Femur (tissue), 1 donor: ENCODE measurements around the gene OPCML.

Experiments
- DNase-seq: peaks from one replicate; pipeline ENCODE4 v3.0.0-alpha.2; 2017

OPCML gene

DNA sequence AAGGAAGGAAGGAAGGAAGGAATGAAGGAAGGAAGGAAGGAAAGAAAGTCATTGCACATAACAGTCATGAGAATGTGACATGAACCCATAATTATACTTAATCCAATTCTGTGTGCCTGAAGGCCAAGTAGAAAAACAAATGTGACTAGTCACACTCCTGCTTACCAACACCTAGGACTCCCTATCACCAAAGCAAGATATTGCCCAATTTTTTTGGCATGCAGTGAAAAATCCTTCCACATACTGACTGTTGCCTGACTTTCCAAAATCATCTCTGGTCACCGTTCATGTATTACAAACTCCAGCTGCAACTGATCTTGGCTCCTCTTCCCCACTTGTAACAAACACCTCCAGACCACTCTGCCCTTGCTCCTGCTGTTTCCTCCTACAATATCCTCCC is 516.8 kb downstream of the OPCML start:
- no peak for DNase-seq

DNA sequence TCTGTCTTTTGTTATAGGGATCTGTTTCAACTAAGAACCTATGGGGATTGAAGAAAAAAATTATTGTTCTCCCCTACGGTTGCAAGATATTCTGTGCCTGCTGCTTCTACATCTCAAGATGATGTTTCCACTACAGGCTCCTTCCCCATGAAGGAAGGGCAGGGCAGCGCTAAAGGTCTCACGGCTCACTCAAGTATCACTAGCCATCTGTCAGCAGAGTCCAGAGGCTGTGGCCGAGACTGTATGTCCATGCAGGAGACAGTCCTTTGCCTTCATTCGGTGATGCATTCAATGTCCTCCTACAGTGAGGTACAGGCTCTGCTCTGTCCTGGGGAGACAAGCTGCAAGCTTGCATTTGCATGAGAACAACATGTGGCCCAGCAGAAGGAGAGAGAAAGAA is 518.0 kb downstream of the OPCML start:
- DNase-seq = no peak

DNA sequence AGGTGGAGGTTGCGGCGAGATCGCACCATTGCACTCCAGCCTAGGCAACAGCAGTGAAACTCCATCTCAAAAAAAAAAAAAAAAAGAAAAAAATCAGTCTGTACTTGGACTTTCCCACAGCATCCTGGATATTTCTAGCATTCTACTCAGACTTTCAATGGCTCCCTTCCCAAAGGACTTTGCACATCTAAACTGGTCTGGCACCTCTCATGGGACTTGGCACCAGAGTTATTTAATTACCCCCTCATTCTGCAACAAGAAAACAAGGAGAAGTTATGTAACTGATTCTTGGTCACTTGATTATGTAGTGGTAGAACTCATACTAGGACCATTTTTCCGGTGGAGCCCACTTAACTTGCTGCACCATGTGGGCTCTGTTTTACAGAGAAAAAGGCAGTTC is 519.5 kb downstream of the OPCML start:
- DNase-seq = no peak

DNA sequence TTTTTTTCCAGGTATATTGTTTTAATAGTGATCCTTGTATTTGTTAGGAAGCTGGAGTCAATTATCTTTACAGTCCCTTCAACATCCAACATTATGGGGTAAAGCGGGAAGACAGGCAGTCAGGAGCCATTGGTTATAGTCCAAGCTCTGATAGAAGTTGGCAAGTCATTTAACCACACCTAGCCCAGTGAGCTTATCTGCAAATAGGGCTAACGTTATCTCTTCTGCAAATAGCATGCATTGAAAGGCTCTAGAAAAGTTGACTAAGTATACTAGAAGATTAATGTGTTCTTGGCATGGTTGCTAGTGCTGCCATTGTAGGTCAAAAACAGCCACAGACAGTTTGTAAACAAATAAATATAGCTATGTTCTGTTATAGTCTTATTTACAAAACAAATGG is 520.7 kb downstream of the OPCML start:
- no peak for DNase-seq

DNA sequence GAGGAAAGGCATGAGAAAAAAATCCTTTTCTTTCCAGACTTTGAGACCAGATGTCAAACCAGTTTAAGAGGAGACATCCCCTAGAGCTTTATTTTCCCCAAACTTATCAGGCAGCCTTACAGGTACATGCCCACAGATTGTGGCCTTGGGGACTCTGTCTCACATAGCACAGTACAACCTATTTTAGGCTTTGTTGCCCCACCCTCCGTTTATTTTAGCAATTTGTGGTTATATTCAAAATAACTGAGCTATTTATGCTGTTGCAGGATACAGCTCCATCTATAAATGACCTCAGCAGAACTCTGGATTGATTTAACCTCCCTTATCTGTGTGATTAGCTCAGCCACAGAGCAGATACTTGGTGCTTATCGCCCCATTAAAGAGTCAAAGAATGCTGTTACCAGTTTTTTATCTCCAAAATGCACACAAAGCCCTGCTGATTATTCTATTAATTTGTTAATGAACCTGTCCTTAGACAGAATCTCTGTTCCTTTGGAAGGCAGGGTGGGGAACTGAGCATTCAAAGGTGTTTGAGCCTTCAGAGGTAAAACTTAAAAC is 525.2 kb downstream of the OPCML start:
- DNase-seq = no peak

DNA sequence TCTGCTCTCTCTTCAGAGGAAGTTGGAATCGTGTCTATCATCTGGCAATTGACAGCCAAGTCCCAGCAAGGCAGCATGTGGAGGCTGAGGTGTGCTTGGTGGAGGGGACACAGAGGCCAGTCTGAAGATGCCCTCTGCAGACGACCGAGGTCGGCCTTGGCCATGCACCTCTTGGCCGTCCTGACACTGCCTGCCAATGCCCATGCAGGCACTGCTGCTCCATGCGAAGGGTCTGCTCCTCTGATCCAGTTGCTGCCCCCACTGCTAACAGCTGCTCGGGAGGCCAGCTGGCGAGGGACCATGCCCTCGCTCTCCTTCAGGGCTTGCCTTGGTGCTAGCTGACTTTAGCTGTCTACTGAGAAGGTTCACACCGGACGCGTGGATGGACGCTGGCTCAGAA is 527.9 kb downstream of the OPCML start:
- no peak for DNase-seq

DNA sequence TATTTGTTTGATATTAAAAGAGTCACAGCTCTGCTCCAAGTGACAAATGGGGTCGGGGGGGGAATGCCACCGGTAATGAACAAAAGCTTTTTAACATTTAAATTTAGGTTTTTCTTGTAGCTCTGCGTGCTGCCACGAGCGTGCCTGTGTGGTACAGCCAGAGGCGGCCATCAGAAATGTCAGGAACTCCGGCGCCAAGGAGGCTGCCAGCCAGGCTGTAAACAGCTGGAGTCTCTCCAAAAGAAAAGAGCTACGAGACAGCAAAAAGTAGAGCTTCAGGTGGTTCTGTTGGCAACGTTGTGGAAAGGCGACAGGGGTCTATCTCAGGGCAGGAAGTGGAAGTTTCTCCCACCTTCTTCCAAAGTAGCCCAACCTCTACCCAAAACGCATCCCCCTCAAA is 532.8 kb downstream of the OPCML start:
- DNase-seq = no peak

DNA sequence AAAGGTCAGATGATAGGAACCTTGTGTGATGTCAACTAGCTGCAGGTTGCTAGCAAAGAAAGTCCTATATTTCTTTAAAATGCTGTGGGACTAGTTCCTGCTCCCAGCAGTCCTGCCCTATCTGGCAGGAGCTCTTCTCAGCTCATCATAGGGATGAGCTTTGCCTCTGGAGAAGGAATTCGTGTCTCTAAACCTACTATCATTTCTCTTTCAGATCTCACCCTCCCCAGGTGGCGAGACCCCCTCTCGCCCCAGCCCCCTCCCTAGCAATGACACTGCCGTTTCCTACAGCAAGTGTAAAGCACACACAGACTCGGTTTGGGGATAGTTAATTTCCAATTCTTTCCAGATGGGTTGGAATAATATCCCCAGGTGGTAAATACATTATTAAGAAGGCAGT is 533.3 kb downstream of the OPCML start:
- DNase-seq = no peak

DNA sequence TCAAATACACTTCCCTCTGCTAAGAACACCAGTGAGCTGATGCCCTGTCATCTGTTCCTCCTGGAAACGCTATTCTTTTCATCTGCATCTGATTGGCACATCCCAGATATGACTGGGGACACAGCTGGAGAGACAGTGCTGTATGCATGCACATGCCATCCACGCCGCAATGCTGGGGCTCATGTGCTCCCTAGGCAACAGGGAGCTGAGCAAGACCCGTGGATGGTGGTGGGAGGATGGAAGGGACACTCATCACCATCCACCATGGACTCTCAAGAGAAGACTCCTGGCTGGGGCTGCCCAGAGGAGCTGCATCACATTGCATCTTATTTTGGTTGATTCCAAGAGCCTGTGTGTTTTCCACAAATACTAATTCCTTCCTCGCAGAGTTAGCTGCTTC is 534.9 kb downstream of the OPCML start:
- DNase-seq = no peak

DNA sequence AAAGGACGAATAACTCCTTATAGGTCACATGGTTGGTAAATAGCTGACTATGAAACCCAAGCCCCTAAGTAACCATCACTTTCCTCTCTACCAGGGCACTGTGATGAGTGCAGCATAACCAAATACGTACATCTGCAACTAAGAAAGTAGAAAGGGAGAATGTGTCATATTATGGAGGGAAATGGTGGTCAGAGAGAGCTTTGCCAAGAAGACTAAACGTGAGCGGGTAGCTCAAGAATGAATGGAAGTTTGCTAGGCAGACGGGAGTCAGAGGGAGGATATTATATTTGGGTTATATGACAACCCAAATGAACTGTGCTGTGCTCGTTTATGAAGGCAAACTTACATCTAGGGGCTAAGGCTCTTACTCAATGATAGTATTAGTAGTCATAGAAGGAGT is 537.3 kb downstream of the OPCML start:
- no peak for DNase-seq

DNA sequence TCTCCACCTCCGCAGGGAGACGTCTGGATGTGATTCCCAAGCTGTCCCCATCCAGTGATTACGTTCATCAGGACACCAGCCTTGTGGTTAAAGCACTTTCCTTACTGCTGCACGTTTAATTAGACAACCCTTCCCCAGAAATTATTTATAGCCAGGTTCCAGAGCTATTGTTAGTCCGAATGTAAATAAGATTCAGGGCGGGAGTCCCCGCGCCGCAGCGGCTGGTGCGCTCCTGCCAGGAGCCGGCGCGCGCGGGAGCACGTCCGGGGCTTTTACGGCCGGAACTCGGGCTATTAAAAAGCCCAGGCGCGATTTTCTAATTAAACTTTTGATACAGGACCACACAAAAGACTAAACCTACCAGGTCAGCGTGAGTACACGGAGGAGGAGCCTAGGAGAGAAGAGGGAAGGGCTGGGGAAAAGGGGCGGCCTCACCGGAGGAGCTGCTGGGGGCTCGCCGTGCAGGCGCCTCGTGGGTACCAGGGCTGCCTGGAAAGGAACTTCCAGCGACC is 538.3 kb downstream of the OPCML start:
- DNase-seq = no peak

DNA sequence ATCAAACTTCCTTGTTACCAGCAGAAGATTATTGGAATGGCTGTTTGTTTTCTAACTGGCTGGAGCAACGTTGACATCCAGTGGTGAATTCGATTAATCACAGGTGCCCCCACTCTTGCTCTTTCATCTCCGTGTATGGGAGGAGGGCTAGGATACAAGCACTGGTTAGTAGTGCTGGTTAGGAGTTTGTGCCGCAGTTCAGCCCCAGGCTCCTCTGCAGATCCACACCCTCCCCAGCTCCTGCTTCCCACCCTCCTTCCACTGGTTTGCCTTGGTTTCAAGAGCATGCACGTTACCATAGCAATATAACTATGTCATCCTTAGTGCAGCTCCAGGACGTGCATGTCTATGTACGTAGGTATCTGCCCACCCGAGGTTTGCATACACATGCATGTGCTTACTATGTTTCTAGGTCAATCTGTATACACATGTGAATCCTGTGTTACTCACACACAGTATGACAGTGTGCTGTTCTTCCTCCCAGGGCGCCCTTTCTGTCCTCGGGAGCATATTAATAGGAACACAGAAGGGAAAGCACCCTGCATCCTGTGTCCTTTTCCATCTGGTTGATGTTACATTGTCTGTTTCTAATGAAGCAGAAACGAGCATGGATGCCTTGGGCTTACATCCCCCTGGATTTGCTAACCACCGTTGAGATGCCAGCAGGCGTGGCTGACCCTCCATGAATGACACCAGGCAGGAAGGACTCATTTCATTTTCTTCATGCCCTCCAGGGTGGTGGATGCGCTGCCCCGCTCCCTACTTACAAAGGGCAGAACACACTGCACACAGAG is 539.3 kb downstream of the OPCML start:
- DNase-seq = no peak

DNA sequence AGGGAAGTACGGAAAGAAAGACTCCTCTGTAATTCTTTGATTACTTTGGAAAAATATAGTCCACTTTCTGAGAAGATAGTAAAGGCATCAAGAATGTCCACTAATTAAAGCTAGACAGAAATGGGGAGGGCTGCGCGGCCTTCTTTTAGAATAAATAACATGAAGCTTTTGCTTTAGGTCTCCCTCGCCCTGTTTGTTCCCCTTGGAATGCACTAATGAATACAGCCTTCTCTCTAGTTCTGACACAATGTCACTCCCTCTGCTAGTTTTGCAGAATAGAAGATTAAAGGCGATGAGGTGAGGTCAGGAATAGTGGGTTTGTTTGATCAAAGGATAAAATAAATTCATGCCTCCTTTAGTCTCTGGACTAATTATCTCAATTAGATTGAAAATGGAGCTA is 543.9 kb downstream of the OPCML start:
- DNase-seq = no peak

DNA sequence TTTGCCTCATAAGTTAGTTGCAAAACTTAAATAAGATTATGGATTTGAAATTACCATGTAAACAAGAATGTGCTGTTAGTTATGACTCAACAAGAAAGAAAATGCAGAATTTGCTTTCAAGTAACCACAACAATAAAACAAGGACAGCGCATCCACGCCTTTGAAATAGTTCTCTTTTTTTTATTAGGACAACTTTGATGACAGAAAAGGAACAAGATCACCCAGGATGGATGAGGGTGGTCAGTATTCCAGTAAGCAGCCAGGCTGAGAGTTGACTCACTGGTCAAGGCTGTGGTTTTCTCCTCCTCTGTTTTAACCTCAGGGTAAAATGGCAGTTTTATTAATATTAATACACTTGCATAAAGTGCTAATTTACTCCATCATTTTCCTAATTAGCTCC is 544.4 kb downstream of the OPCML start:
- no peak for DNase-seq

DNA sequence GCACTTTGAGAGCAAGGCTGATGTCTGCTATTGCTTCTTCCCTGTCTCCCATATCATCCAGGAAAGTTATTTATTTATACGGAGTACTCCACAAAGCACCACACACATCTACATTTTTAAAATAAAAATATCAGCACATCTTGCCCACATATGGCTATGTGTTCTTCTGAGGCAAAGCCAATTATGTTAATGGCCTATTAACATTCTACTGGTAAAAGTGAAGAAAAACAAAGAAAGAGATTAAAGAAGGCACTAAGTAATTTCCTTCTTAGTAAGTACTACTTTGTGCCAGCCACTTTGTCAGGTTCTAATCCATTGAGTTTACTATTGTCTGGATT is 548.7 kb downstream of the OPCML start:
- DNase-seq = no peak

DNA sequence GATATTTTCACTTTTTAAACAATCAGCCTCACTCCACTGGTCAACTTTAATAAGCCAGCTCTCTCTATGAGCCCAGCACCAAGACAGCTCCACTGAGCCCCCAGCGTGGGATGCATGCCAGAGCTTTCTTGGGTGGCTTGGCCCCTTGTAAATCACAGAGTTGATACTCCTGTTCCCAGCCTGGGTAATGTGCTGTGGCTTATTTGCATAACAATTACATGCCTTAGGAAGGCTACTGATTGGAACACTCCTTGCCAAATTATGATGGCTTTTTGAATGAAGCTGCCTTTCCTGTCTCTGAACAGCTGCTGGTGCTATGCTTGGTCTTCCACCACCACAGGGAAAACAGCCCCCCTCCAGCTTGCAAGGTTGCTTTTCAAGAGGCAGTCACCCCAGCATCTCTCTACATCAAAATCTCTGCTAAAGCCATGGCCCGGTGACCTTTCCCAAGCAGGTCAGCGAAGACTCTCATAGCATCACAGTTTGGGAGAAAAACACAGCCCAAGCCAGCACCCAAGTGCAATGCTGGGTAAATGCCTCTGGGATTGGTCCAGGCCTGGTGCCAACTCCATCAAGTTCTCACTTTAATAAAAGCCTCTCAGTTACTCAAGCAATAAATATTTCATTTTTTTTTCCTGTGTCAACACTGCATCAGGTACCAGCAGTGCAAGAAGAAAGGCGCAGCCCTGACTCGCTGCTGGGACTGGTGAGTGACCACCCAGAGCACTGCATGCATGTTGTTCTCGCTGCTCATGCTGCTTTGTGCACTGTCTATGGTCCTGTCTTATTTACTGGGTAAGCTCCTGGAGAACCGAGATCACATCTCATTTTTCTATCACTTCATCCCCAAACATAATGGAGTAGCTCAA is 549.3 kb downstream of the OPCML start:
- DNase-seq = no peak

DNA sequence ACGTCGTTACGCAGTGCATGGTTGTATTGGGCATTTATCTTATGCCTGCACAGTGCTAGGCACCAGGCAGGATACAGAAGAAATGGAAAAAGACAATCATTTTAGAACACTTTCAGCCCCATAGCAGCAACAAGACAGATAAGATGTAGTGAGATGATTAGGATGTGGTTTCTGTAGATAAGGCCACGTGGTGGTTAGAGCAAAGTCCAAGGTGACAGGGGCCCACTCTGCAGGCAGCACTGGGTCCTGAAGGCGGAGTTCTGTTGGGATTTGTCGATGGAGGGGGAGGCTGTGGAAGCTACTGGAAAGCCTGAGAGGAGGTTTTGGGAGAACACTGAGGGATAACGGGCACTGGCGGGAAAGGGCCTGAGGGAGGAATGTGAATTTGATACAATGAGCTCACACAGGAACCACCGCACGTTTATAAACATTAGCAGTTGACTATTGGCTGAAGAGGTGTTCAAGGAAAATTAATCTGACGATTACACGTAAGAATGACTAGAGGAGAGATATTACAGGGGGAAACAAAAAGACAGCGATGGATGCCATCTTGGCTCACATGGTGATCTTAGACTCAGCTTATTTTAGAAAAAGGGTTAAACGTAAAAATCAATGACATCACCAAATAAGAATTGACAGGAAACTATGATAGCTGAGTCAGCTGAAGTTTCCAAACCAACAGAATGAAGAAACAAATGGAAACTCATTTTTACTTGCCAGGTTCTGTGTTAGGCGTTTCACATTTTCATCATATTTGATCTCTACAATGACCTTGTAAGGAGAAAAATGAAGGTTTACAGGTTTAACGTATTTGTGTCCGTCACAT is 551.0 kb downstream of the OPCML start:
- no peak for DNase-seq

DNA sequence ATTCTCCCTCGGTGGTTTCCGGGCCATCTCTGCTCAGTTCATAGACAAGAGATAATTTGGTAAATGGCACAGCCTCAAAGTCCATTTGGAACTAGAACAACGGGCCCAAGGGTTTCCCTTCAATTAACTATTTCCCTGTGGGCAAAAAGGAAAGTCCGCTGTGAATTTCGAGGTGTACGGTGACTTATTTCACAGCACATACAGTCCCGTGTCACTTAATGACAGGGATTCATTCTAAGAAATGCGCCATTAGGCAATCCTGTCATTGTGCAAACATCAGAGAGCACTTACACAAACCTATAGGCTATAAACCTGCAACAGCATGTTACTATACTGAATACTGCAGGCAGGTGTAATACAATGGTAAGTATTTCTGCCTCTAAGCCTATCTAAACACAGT is 551.6 kb downstream of the OPCML start:
- no peak for DNase-seq

DNA sequence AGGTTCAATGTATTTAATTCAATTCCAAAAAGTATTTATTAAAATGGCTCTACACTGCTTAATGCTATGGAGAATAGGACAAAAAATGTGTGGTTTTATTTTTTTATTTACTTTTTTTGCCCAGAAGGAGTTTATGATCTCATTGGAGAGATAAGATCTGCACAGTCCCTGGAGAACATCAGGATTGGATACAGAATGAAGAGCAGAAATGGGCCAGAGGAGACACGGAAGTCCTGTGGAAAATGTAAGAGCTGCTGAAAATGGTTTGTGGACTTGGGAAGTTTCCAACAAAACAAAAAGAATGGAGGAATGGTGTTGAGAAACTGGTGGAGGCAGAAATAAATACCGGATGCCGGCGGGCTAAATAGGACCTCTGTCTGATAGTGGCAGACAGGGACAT is 554.6 kb downstream of the OPCML start:
- DNase-seq = no peak

DNA sequence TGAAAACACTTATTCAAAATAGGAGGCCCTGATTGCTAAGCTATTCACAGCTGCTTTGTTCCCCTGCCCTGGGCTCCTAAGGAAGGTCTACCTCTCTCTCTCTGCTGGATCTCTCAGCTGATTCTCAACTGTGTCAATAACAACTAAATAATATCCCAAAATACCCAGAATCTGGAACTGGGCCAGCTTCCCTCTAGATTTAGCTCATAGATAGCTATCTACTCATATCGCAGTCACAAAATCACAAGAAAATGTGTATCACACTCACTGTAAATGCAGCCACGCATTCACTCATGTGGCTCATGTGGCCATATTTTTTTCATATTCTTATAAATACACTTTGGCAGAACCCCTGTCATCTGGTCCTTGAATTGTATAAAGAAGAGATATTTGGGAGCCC is 555.1 kb downstream of the OPCML start:
- no peak for DNase-seq

DNA sequence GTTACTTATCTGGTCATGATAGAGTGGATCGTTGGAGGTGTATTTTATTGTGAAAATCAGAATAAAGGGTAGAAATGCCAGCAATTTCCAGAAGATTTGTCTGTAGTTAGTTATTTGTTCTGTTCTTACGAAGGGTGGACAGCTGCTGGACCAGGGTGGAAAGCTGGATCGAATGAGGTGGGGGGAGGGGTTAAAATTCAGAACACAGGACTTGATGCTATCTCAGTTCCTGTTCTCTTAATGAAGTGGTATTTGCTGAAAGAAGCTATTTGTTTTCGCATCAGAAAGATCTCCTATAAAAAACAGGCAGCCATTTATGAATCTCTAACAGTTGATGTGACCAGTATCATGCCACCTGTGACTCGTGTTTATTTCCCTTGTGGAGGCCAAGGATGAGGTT is 556.2 kb downstream of the OPCML start:
- DNase-seq = no peak

DNA sequence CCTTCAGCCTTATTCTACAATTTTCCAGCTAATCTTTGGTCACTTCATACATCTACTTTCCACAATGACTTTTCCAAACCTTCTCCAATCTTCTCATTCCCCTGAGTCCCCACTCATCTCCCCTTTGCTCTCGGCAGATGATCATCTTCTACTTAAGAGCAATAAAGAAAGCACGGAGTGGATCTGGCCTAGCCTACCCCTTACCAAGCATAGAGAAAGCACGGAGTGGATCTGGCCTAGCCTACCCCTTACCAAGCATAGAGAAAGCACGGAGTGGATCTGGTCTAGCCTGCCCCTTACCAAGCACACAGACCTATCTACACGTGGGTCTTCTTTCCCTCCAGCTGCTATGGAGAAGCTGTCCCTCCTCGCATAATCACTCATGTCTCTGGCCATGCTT is 558.6 kb downstream of the OPCML start:
- DNase-seq = no peak

DNA sequence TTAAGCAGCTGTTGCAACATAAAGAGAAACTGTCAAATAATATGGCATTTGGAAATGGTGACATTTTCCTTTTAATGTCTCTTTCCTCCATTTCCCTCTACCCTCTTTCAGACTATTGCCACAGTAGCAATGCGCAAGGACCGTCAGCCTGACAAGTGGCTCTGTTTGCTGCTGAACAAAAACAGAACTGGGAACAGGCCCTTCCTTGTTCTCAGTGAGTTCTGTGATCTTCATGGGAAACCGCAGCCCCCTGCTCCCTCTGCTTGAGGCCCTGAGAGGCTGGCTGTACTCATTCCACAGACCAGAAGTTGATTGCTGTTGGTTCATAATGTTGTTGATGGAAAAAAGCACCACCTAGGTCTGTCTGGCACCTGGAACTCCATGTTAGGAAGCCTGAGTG is 559.7 kb downstream of the OPCML start:
- no peak for DNase-seq
